ENCODE data around the gene PCDHGA12. TPM values are rescaled to one million over a fixed set of nuclear protein-coding genes. Genes with fewer than 3 reads are reported as not detected.
"Not testable (repeated sequence)": the region's sequence is repeated elsewhere in the genome, so short reads cannot be mapped to it uniquely, and the experiment has no call there.

Gene PCDHGA12
- total RNA-seq, 1 donor from 2014 or later = 10.6 TPM

GRCh38 chr5:141397756-141398551 is 32.4 kb upstream of the PCDHGA12 start, which contains the start of gene PCDHGB5:
TSS of gene PCDHGB5 (plus strand) at chr5:141397947. CDS start at chr5:141398128, 181 bp downstream.
- H3K27me3 ChIP-seq; H3K27ac ChIP-seq; H3K4me1 ChIP-seq; intact Hi-C loops (cut with DNase I); DNase-seq (ENCODE audit: extremely low spot score in 2 of 2): not testable (repeated sequence)
- Histone ChIP-seq H3K36me3 (peaks cover 0 to 21% of the 10 kb centered on the region in 2 donors), H3K4me3 (peak within 1 kb of the TSS in 1 of 2 donors; percentile 19), H3K9me3 (peaks cover 70% of the 10 kb centered on the region)
- peak in 2 of 3 experiments; percentile 10 to 24 for TF ChIP-seq CTCF (IDR thresholded peaks at IDR 0.05)

- peaks cover 0 to 20% of the 10 kb centered on the region in 2 donors for H3K36me3 ChIP-seq
- DNase-seq (ENCODE audit: extremely low spot score in 2 of 2) = no peak
- no peaks in the 10 kb centered on the region for H3K27me3 ChIP-seq
- no peak overlapping the region for H3K4me3 ChIP-seq
- H3K4me1 ChIP-seq = no peaks in the 10 kb centered on the region
- H3K27ac ChIP-seq = no peak overlapping the region
- peaks cover 70% of the 10 kb centered on the region for H3K9me3 ChIP-seq
- no peak for TF ChIP-seq POLR2AphosphoS5 (IDR thresholded peaks at IDR 0.05; ENCODE audit: insufficient read depth in 1 of 2, low read depth in 1 of 2)
- TF ChIP-seq POLR2A (IDR thresholded peaks at IDR 0.05) = no peak
- TF ChIP-seq CTCF (IDR thresholded peaks at IDR 0.05) = no peak
- intact Hi-C loops (cut with DNase I) = no loop called here
Measured at GRCh38 chr5:141398608-141399007, 31.7 kb upstream of the PCDHGA12 start.

- H3K4me3 ChIP-seq = no peak overlapping the region
- no peak overlapping the region for H3K27ac ChIP-seq
- no peak for DNase-seq (ENCODE audit: extremely low spot score in 2 of 2)
- peaks cover 0 to 20% of the 10 kb centered on the region in 2 donors for H3K36me3 ChIP-seq
- peaks cover 70% of the 10 kb centered on the region for H3K9me3 ChIP-seq
- TF ChIP-seq CTCF (IDR thresholded peaks at IDR 0.05) (no peak), POLR2A (IDR thresholded peaks at IDR 0.05) (no peak)
- intact Hi-C loops (cut with DNase I) = no loop called here
- H3K4me1 ChIP-seq = no peaks in the 10 kb centered on the region
- H3K27me3 ChIP-seq = no peaks in the 10 kb centered on the region
Measured at GRCh38 chr5:141399555-141400258, 30.6 kb upstream of the PCDHGA12 start.

- peak in 1 of 3 experiments; percentile 13 for TF ChIP-seq CTCF (IDR thresholded peaks at IDR 0.05)
- no peak for TF ChIP-seq POLR2AphosphoS5 (IDR thresholded peaks at IDR 0.05; ENCODE audit: insufficient read depth in 1 of 2, low read depth in 1 of 2)
- peaks cover 79% of the 10 kb centered on the region for H3K9me3 ChIP-seq
- no peaks in the 10 kb centered on the region for H3K27me3 ChIP-seq
- peaks cover 0 to 20% of the 10 kb centered on the region in 2 donors for H3K36me3 ChIP-seq
- no peak within 1 kb of the TSS for H3K27ac ChIP-seq
- H3K4me3 ChIP-seq = peak within 1 kb of the TSS; percentile 14 to 24
- no peaks in the 10 kb centered on the region for H3K4me1 ChIP-seq
- intact Hi-C loops (cut with DNase I) = no loop called here
- DNase-seq (ENCODE audit: extremely low spot score in 2 of 2) = no peak
Measured at GRCh38 chr5:141402553-141403243, 27.6 kb upstream of the PCDHGA12 start, which contains the start of gene PCDHGA9. TSS of gene PCDHGA9 (plus strand) at chr5:141402778. CDS start at chr5:141402953, 175 bp downstream.
